Panc1 (cell line): ENCODE results near the gene FABP1. TPM values are rescaled to one million over a fixed set of nuclear protein-coding genes. Genes with fewer than 3 reads are reported as not detected.

ENCODE experiments used
- ATAC-seq: fragments of 200-7000 bp; cut with Tn5 transposase; 2 replicates; pipeline ENCODE4 v1.9.1; 2020; ENCODE audit warnings: mild to moderate bottlenecking, moderate library complexity
- BruUV-seq: library from RNA; stranded (reverse); fragments of 400-500 nt; replicated peaks from 2 replicates; lab custom pipeline; 2021; lab: Mats Ljungman, UMichigan
- CTCF ChIA-PET: fragments of 300-600 bp; sonication (Branson Sonifier 250); formaldehyde crosslinking; loops from one replicate; lab custom pipeline; 2022; ENCODE audit warnings: antibody characterized with exemption; lab: Charles Lee
- POLR2A ChIA-PET: fragments of 300-600 bp; sonication (Branson Sonifier 250); formaldehyde crosslinking; loops from one replicate; lab custom pipeline; 2022; ENCODE audit warnings: antibody characterized with exemption; lab: Charles Lee
- DNase-seq: peaks from one replicate; pipeline ENCODE4 v3.0.0-alpha.2; 2010; ENCODE audit warnings: low read depth, low spot score
- H3K27ac ChIP-seq: 2 replicates; pipeline ENCODE4 v1.5.1; 2011; ENCODE audit warnings: mild to moderate bottlenecking, low read length, inconsistent platforms
- H3K27me3 ChIP-seq: fragments of 200-500 bp; sonication (Bioruptor generic); 2 replicates; pipeline ENCODE4 v1.6.0; 2014; ENCODE audit warnings: low read length, inconsistent platforms; ENCODE audit not compliant: control insufficient read depth, insufficient read depth
- H3K36me3 ChIP-seq: fragments of 200-500 bp; sonication (Bioruptor generic); 2 replicates; pipeline ENCODE4 v1.5.1; 2014; ENCODE audit warnings: inconsistent platforms, mild to moderate bottlenecking, low read length, moderate library complexity; ENCODE audit not compliant: control insufficient read depth, insufficient read depth
- H3K4me1 ChIP-seq: 2 replicates; pipeline ENCODE4 v1.5.1; 2011; ENCODE audit warnings: inconsistent platforms, mild to moderate bottlenecking, low read length, moderate library complexity; ENCODE audit not compliant: control insufficient read depth, insufficient read depth
- H3K4me3 ChIP-seq, 2 experiments: 2 replicates each; pipeline ENCODE4 v1.5.1; 2011 to 2012; ENCODE audit warnings: low read depth in 2 of 2, low read length in 2 of 2, mild to moderate bottlenecking in 2 of 2, inconsistent platforms in 1 of 2, moderate library complexity in 1 of 2
- H3K9me3 ChIP-seq: fragments of 200-500 bp; sonication (Bioruptor generic); 2 replicates; pipeline ENCODE4 v1.5.1; 2014; ENCODE audit warnings: low read depth, mild to moderate bottlenecking, inconsistent platforms, low read length, moderate library complexity; ENCODE audit not compliant: control insufficient read depth, insufficient read depth
- CTCF ChIP-seq: fragments of 450-650 bp; IDR thresholded peaks from 2 replicates; pipeline ENCODE4 v1.5.1; 2017; ENCODE audit warnings: mild to moderate bottlenecking
- POLR2AphosphoS5 ChIP-seq: IDR thresholded peaks from 2 replicates; pipeline ENCODE4 v1.6.1; 2012; ENCODE audit warnings: mild to moderate bottlenecking, low read depth, low read length, moderate library complexity
- REST ChIP-seq, 2 experiments: IDR thresholded peaks; 2 replicates each; pipeline ENCODE4 v1.6.1; 2011 to 2012; ENCODE audit warnings: low read depth in 2 of 2, control low read depth in 1 of 2, low read length in 1 of 2, mild to moderate bottlenecking in 1 of 2, moderate library complexity in 1 of 2; ENCODE audit not compliant: insufficient read depth in 1 of 2
- SIN3A ChIP-seq: IDR thresholded peaks from 2 replicates; pipeline ENCODE4 v1.6.1; 2012; ENCODE audit warnings: low read depth, mild to moderate bottlenecking, low read length, moderate library complexity, borderline replicate concordance; ENCODE audit not compliant: insufficient read depth
- TCF7L2 ChIP-seq: IDR thresholded peaks from 2 replicates; pipeline ENCODE4 v1.6.1; 2011; ENCODE audit warnings: mild to moderate bottlenecking, low read depth, low read length, inconsistent platforms
- in situ Hi-C: cut with HindIII; loops from 2 replicates; pipeline ENCODE4 v1.10.0; 2016; ENCODE audit warnings: low sequenced_read_pairs, low pct_unique_long_range_greater_than_20kb
- intact Hi-C: fragments of 100-400 bp; cut with micrococcal nuclease; formaldehyde crosslinking; loops from one replicate; pipeline ENCODE4 v1.10.0; 2022; ENCODE audit not compliant: unreplicated experiment
- total RNA-seq: library from RNA; stranded (reverse); gene quantifications from one replicate; pipeline ENCODE4 v1.2.1, GENCODE V29; 2021; ENCODE audit not compliant: unreplicated experiment

FABP1 gene
- total RNA-seq, 1 experiment from 2014 or later = 0.36 TPM

GRCh38 chr2:88176352-88176984, 48.6 kb upstream of the FABP1 start:
- ChIA-PET CTCF (no interaction called here), POLR2A (no interaction called here)
- H3K36me3 ChIP-seq = no peaks in the 10 kb centered on the region
- intact Hi-C loops = no loop called here
- no peaks in the 10 kb centered on the region for H3K9me3 ChIP-seq
- DNase-seq (no peak), ATAC-seq (no peak)
- TF ChIP-seq REST (IDR thresholded peaks at IDR 0.05; ENCODE audit: insufficient read depth in 1 of 2, low read depth in 2 of 2, low read length in 1 of 2) (no peak), POLR2AphosphoS5 (no peak), CTCF (no peak), SIN3A (no peak), TCF7L2 (no peak)
- no peaks in the 10 kb centered on the region for H3K4me1 ChIP-seq
- H3K4me3 ChIP-seq = no peak overlapping the region
- in situ Hi-C loops = no loop called here
- no TSS peak for BruUV-seq
- H3K27me3 ChIP-seq = no peaks in the 10 kb centered on the region
- no peak overlapping the region for H3K27ac ChIP-seq

- CTCF ChIA-PET = interaction anchor here (0.9 kb wide), 1 partner anchor 113 kb away, joined by 3 read pairs; no protein-coding TSS in a partner anchor
- DNase-seq (no peak), ATAC-seq (no peak)
- no peak overlapping the region for H3K27ac ChIP-seq
- H3K4me3 ChIP-seq = no peak overlapping the region
- no peaks in the 10 kb centered on the region for H3K36me3 ChIP-seq
- POLR2A ChIA-PET = no interaction called here
- H3K27me3 ChIP-seq = no peaks in the 10 kb centered on the region
- no peaks in the 10 kb centered on the region for H3K4me1 ChIP-seq
- no peak for TF ChIP-seq POLR2AphosphoS5
- no peak for TF ChIP-seq TCF7L2
- no peak for TF ChIP-seq SIN3A
- TF ChIP-seq CTCF = no peak
- no peak for TF ChIP-seq REST (IDR thresholded peaks at IDR 0.05; ENCODE audit: insufficient read depth in 1 of 2, low read depth in 2 of 2, low read length in 1 of 2)
- H3K9me3 ChIP-seq = no peaks in the 10 kb centered on the region
- in situ Hi-C loops (no loop called here), intact Hi-C loops (no loop called here)
- no TSS peak for BruUV-seq
Measured at GRCh38 chr2:88172882-88173281, 45.0 kb upstream of the FABP1 start.
